ENCODE measurements around the gene CHRDL2.

Gene CHRDL2

GRCh38 chr11:74684661-74685060 is 46.6 kb downstream of the CHRDL2 start:
- DNase-seq, result no peak

GRCh38 chr11:74683941-74684481 is 47.2 kb downstream of the CHRDL2 start:
- DNase-seq, result no peak

- DNase-seq, result peak in 1 of 2 experiments; percentile 10
These were observed 47.9 kb downstream of the CHRDL2 start for GRCh38 chr11:74683279-74683871.

- DNase-seq, result no peak
These were observed 48.4 kb downstream of the CHRDL2 start for GRCh38 chr11:74682731-74683278.

GRCh38 chr11:74681686-74682651 is 49.3 kb downstream of the CHRDL2 start:
- peak; percentile 67 to 82 for DNase-seq

GRCh38 chr11:74680703-74681531 is 50.3 kb downstream of the CHRDL2 start:
- DNase-seq, result no peak

GRCh38 chr11:74680035-74680671 is 51.1 kb downstream of the CHRDL2 start:
- DNase-seq, result no peak

- DNase-seq, result no peak
These were observed 51.7 kb downstream of the CHRDL2 start for GRCh38 chr11:74679513-74679865.

GRCh38 chr11:74678591-74679512 is 52.4 kb downstream of the CHRDL2 start:
- no peak for DNase-seq

- no peak for DNase-seq
These were observed 53.2 kb downstream of the CHRDL2 start for GRCh38 chr11:74678041-74678440.

- DNase-seq, result no peak
These were observed 54.1 kb downstream of the CHRDL2 start for GRCh38 chr11:74677131-74677530.

- no peak for DNase-seq
These were observed 54.6 kb downstream of the CHRDL2 start for GRCh38 chr11:74676596-74676995.

GRCh38 chr11:74675761-74676160 is 55.5 kb downstream of the CHRDL2 start:
- DNase-seq, result no peak

GRCh38 chr11:74673693-74674360 is 57.4 kb downstream of the CHRDL2 start:
- DNase-seq, result no peak

- DNase-seq, result peak in 1 of 2 experiments; percentile 6
These were observed 58.1 kb downstream of the CHRDL2 start for GRCh38 chr11:74672956-74673692.

GRCh38 chr11:74672332-74672955 is 58.8 kb downstream of the CHRDL2 start:
- DNase-seq, result no peak

- no peak for DNase-seq
These were observed 59.6 kb downstream of the CHRDL2 start for GRCh38 chr11:74671520-74672196.

- DNase-seq, result no peak
These were observed 61.1 kb downstream of the CHRDL2 start for GRCh38 chr11:74670171-74670570.

Measured in cerebellar nuclear complex (tissue), 1 donor.